Type B pancreatic cell (in vitro differentiated cells): ENCODE measurements around the gene STK38L. TPM values are rescaled to one million over a fixed set of nuclear protein-coding genes. Genes with fewer than 3 reads are reported as not detected.

Experiments
- DNase-seq: peaks from one replicate; pipeline ENCODE4 v3.0.0; 2021; ENCODE audit warnings: mixed read lengths; ENCODE audit not compliant: unreplicated experiment; ENCODE audit errors: extremely low spot score
- H3K27ac Mint-ChIP-seq: 2 replicates; pipeline ENCODE4 v1.8.0; 2021; ENCODE audit warnings: mild to moderate bottlenecking, mixed read lengths
- H3K27me3 Mint-ChIP-seq: 2 replicates; pipeline ENCODE4 v1.8.0; 2021; ENCODE audit warnings: mixed read lengths
- H3K36me3 Mint-ChIP-seq: 2 replicates; pipeline ENCODE4 v1.8.0; 2021; ENCODE audit warnings: mixed read lengths
- H3K4me1 Mint-ChIP-seq: one replicate; pipeline ENCODE4 v1.8.0; 2021; ENCODE audit warnings: mixed read lengths; ENCODE audit not compliant: unreplicated experiment
- H3K4me3 Mint-ChIP-seq: 2 replicates; pipeline ENCODE4 v1.8.0; 2021; ENCODE audit warnings: mild to moderate bottlenecking, mixed read lengths
- H3K9me3 Mint-ChIP-seq: 2 replicates; pipeline ENCODE4 v1.8.0; 2021; ENCODE audit warnings: mixed read lengths
- CTCF ChIP-seq: fragments of 200-600 bp; sonication (generic); conservative IDR thresholded peaks from 2 replicates; pipeline ENCODE4 v1.5.0; 2021; ENCODE audit warnings: antibody characterized with exemption, mild to moderate bottlenecking
- total RNA-seq: library from RNA; stranded (reverse); gene quantifications from 2 replicates; pipeline ENCODE4 v1.2.1, GENCODE V29; 2021; ENCODE audit warnings: low replicate concordance

The STK38L gene
- total RNA-seq, 1 donor from 2014 or later, result 43.1 TPM

- H3K4me1 Mint-ChIP-seq, result no peaks in the 10 kb centered on the region
- no peak overlapping the region for H3K4me3 Mint-ChIP-seq
- H3K27ac Mint-ChIP-seq, result no peak overlapping the region
- no peak for TF ChIP-seq CTCF
- no peaks in the 10 kb centered on the region for H3K9me3 Mint-ChIP-seq
- H3K27me3 Mint-ChIP-seq, result peaks cover 4% of the 10 kb centered on the region
- H3K36me3 Mint-ChIP-seq, result peaks cover 4% of the 10 kb centered on the region
- no peak for DNase-seq
These were observed 37.1 kb upstream of the STK38L start for GRCh38 chr12:27206801-27207502.

- no peaks in the 10 kb centered on the region for H3K4me1 Mint-ChIP-seq
- peaks cover 4% of the 10 kb centered on the region for H3K27me3 Mint-ChIP-seq
- H3K9me3 Mint-ChIP-seq, result no peaks in the 10 kb centered on the region
- no peak overlapping the region for H3K4me3 Mint-ChIP-seq
- no peak for TF ChIP-seq CTCF
- peaks cover 4% of the 10 kb centered on the region for H3K36me3 Mint-ChIP-seq
- no peak for DNase-seq
- H3K27ac Mint-ChIP-seq, result no peak overlapping the region
These were observed 36.3 kb upstream of the STK38L start for GRCh38 chr12:27207615-27208413.

- H3K4me3 Mint-ChIP-seq, result no peak overlapping the region
- H3K27me3 Mint-ChIP-seq, result peaks cover 4% of the 10 kb centered on the region
- H3K4me1 Mint-ChIP-seq, result no peaks in the 10 kb centered on the region
- no peak for DNase-seq
- H3K9me3 Mint-ChIP-seq, result no peaks in the 10 kb centered on the region
- no peak for TF ChIP-seq CTCF
- peaks cover 4% of the 10 kb centered on the region for H3K36me3 Mint-ChIP-seq
- H3K27ac Mint-ChIP-seq, result no peak overlapping the region
These were observed 35.7 kb upstream of the STK38L start for GRCh38 chr12:27208414-27208750.

- Mint-ChIP-seq H3K27ac (no peak overlapping the region), H3K4me1 (no peaks in the 10 kb centered on the region), H3K36me3 (peaks cover 4% of the 10 kb centered on the region), H3K27me3 (peaks cover 4% of the 10 kb centered on the region), H3K4me3 (no peak overlapping the region), H3K9me3 (no peaks in the 10 kb centered on the region)
- DNase-seq, result no peak
- no peak for TF ChIP-seq CTCF
These were observed 34.7 kb upstream of the STK38L start for GRCh38 chr12:27209257-27209910.

- Mint-ChIP-seq H3K9me3 (no peaks in the 10 kb centered on the region), H3K27me3 (peaks cover 4% of the 10 kb centered on the region), H3K27ac (no peak overlapping the region), H3K36me3 (peaks cover 4% of the 10 kb centered on the region), H3K4me3 (no peak overlapping the region), H3K4me1 (no peaks in the 10 kb centered on the region)
- no peak for TF ChIP-seq CTCF
- DNase-seq, result no peak
These were observed 33.9 kb upstream of the STK38L start for GRCh38 chr12:27210187-27210586.
